Measurements from ENCODE around the gene ARHGEF7.
"Not testable (repeated sequence)": the region's sequence is repeated elsewhere in the genome, so short reads cannot be mapped to it uniquely, and the experiment has no call there.

ARHGEF7 gene

GRCh38 chr13:111198732-111199378 lies 83.7 kb downstream of the ARHGEF7 start:
- not testable (repeated sequence) for DNase-seq

GRCh38 chr13:111201304-111201940 lies 86.3 kb downstream of the ARHGEF7 start:
- no peak for DNase-seq

GRCh38 chr13:111202156-111202621 lies 87.1 kb downstream of the ARHGEF7 start:
- no peak for DNase-seq

GRCh38 chr13:111202745-111203144 lies 87.6 kb downstream of the ARHGEF7 start:
- no peak for DNase-seq

- DNase-seq, result no peak
Observed at GRCh38 chr13:111203736-111204389, 88.8 kb downstream of the ARHGEF7 start.

GRCh38 chr13:111204438-111205177 lies 89.5 kb downstream of the ARHGEF7 start:
- no peak for DNase-seq

- no peak for DNase-seq
Observed at GRCh38 chr13:111206148-111206547, 91.0 kb downstream of the ARHGEF7 start.

- no peak for DNase-seq
Observed at GRCh38 chr13:111209613-111210012, 94.5 kb downstream of the ARHGEF7 start.

GRCh38 chr13:111210091-111210490 lies 95.0 kb downstream of the ARHGEF7 start:
- no peak for DNase-seq

GRCh38 chr13:111210544-111211469 lies 95.7 kb downstream of the ARHGEF7 start:
- peak; percentile 44 for DNase-seq

GRCh38 chr13:111211789-111212516 lies 96.8 kb downstream of the ARHGEF7 start:
- DNase-seq, result no peak

- no peak for DNase-seq
Observed at GRCh38 chr13:111212517-111212873, 97.4 kb downstream of the ARHGEF7 start.

GRCh38 chr13:111213964-111214726 lies 99.0 kb downstream of the ARHGEF7 start:
- no peak for DNase-seq

- DNase-seq, result no peak
Observed at GRCh38 chr13:111215081-111216047, 100.3 kb downstream of the ARHGEF7 start.

GRCh38 chr13:111216166-111216960 lies 101.3 kb downstream of the ARHGEF7 start:
- DNase-seq, result no peak

- DNase-seq, result no peak
Observed at GRCh38 chr13:111217641-111218040, 102.5 kb downstream of the ARHGEF7 start.

- DNase-seq, result no peak
Observed at GRCh38 chr13:111219280-111219679, 104.2 kb downstream of the ARHGEF7 start.

- no peak for DNase-seq
Observed at GRCh38 chr13:111219950-111220349, 104.8 kb downstream of the ARHGEF7 start.

Measured in right kidney (tissue), 1 donor.